GM06990 (cell line): ENCODE measurements around the gene RAB1A.
"Not testable (repeated sequence)": the region's sequence is repeated elsewhere in the genome, so short reads cannot be mapped to it uniquely, and the experiment has no call there.

Experiments used
- DNase-seq: peaks from one replicate; pipeline ENCODE4 v3.0.0-alpha.2; 2011; ENCODE audit not compliant: insufficient read length; ENCODE audit errors: extremely low read depth
- H3K27me3 ChIP-seq: replicated peaks from 2 replicates; pipeline ENCODE4 v1.6.0; 2011; ENCODE audit warnings: low read length; ENCODE audit not compliant: control insufficient read depth, insufficient read depth
- H3K36me3 ChIP-seq: 2 replicates; pipeline ENCODE4 v1.5.1; 2011; ENCODE audit warnings: low read length; ENCODE audit not compliant: control insufficient read depth, insufficient read depth
- H3K4me3 ChIP-seq: replicated peaks from 2 replicates; pipeline ENCODE4 v1.5.1; 2011; ENCODE audit warnings: low read depth, mild to moderate bottlenecking, control low read depth, low read length
- TF ChIP-seq, protein P1 (sequence below): IDR thresholded peaks from 2 replicates; pipeline ENCODE4 v1.5.1; 2011; ENCODE audit warnings: low read length, control low read depth, mild to moderate bottlenecking, inconsistent platforms; ENCODE audit not compliant: insufficient read depth, poor library complexity, severe bottlenecking

RAB1A gene

DNA sequence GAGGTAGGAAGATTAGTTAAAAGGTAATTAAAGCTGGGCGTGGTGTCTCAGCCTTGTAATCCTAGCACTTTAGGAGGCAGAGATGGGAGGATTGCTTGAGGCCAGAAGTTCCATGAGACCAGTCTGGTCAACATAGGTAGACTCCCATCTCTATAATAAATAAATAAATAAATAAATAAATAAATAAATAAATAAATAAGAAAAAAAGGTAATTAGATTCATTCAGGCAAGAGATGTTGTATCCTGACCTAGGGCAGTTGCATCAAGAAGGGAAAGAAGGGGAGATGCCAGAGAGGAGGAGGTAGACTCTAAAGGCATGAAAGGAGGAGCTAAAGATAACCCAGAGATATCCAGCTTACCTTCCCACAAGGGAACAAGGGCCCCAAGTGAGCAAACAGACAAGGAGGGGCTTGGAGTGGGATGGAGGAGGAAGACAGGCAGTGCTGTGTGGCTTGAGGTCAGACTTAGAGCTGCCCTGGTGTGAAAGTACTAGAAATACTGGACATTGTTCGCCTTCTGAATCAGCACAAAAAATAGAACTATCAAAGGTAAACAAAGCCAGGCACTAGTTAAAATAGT lies 7.4 kb upstream of the RAB1A start:
- Histone ChIP-seq H3K4me3 (no peak overlapping the region), H3K27me3 (no peaks in the 10 kb centered on the region), H3K36me3 (no peaks in the 10 kb centered on the region)
- TF ChIP-seq, protein P1, sequence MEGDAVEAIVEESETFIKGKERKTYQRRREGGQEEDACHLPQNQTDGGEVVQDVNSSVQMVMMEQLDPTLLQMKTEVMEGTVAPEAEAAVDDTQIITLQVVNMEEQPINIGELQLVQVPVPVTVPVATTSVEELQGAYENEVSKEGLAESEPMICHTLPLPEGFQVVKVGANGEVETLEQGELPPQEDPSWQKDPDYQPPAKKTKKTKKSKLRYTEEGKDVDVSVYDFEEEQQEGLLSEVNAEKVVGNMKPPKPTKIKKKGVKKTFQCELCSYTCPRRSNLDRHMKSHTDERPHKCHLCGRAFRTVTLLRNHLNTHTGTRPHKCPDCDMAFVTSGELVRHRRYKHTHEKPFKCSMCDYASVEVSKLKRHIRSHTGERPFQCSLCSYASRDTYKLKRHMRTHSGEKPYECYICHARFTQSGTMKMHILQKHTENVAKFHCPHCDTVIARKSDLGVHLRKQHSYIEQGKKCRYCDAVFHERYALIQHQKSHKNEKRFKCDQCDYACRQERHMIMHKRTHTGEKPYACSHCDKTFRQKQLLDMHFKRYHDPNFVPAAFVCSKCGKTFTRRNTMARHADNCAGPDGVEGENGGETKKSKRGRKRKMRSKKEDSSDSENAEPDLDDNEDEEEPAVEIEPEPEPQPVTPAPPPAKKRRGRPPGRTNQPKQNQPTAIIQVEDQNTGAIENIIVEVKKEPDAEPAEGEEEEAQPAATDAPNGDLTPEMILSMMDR, result no peak
- no peak for DNase-seq

DNA sequence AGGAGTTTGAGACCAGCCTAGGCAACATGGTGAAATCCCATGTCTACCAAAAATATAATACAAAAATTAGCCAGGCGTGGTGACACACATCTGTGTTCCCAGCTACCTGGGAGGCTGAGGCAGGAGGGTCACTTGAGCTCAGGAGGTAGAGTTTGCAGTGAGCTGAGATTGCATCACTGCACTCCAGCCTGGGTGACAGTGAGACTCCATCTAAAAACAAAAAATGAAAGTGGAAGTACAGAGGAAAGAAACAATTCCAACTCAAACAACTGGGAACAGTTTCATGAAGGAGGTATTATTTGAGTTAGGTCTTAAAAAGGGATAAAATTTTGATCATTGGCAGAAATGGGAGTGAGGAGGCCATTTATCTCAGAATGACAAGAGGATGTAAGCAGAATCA lies 6.3 kb upstream of the RAB1A start:
- H3K27me3 ChIP-seq, result no peaks in the 10 kb centered on the region
- no peak overlapping the region for H3K4me3 ChIP-seq
- TF ChIP-seq, protein P1, result no peak
- DNase-seq, result no peak
- no peaks in the 10 kb centered on the region for H3K36me3 ChIP-seq

DNA sequence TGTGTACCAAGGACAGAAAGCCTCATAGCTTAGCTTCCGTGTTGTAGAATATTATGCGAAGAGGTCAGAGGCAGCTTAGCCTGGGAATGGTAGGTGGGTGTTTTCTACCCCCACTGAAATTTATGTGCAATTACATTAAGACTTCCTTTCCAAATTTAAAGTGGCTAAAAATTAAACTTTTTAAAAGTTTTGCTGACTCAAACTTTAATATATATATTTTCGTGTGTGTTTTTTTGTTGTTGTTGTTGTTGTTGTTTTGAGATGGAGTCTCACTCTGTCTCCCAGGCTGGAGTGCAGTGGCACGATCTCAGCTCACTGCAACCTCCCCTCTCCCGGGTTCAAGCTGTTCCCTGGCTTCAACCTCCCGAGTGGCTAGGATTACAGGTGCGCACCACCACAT lies 4.3 kb upstream of the RAB1A start:
- TF ChIP-seq, protein P1, result no peak

DNA sequence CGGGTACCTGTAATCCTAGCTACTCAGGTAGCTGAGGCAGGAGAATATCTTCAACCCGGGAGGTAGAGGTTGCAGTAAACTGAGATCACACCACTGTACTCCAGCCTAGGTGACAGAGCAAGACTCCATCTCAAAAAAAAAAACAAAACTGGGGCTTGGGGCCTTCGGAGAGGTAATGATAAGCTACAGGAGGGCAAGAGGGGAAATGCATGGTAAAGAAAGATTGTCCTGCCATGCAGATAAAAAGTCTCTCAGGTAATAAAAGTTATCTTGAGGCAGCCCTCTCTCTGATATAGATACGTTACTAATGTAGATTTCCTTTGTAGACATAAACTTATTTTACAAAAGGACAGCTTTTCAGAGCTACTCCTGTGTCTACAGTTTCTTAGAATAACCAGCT lies 3.7 kb upstream of the RAB1A start:
- Histone ChIP-seq H3K4me3 (no peak overlapping the region), H3K27me3 (no peaks in the 10 kb centered on the region)
- TF ChIP-seq, protein P1, result no peak

More for the DNA sequence above, 4.3 kb upstream of the RAB1A start:
- Histone ChIP-seq H3K27me3 (no peaks in the 10 kb centered on the region), H3K4me3 (no peak overlapping the region), H3K36me3 (no peaks in the 10 kb centered on the region)
- DNase-seq, result no peak

DNA sequence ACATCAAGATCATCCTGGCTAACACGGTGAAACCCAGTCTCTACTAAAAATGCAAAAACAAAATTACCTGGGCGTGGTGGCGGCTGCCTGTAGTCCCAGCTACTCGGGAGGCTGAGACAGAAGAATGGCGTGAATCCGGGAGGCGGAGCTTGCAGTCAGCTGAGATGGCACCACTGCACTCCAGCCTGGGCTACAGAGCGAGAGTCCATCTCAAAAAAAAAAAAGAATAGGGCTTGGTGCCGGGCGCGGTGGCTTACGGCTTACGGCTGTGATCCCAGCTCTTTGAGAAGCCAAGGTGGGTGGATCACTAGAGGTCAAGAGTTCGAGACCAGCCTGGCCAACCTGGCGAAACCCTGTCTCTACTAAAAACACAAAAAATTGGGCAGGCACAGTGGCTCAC lies 3.0 kb upstream of the RAB1A start:
- H3K27me3 ChIP-seq, H3K4me3 ChIP-seq, DNase-seq, H3K36me3 ChIP-seq: not testable (repeated sequence)

More for the DNA sequence above, 3.7 kb upstream of the RAB1A start:
- DNase-seq, result no peak
- no peaks in the 10 kb centered on the region for H3K36me3 ChIP-seq

- H3K4me3 ChIP-seq, result peak overlapping the region; percentile 73
- TF ChIP-seq, protein P1, result no peak
- no peak for DNase-seq
- H3K36me3 ChIP-seq, result no peaks in the 10 kb centered on the region
- no peaks in the 10 kb centered on the region for H3K27me3 ChIP-seq
Observed at GRCh38 chr2:65130664-65131175, 814 bp upstream of the RAB1A start.
